IMR-90 (cell line): ENCODE data around the gene ACACA. TPM values are rescaled to one million over a fixed set of nuclear protein-coding genes. Genes with fewer than 3 reads are reported as not detected.

Experiments used
- ATAC-seq: fragments of 200-7000 bp; cut with Tn5 transposase; 2 replicates; pipeline ENCODE4 v1.9.1; 2020; ENCODE audit warnings: low read depth, mild to moderate bottlenecking, moderate library complexity
- BruUV-seq: library from RNA; stranded (reverse); fragments of 400-500 nt; replicated peaks from 2 replicates; lab custom pipeline; 2021; lab: Mats Ljungman, UMichigan
- CTCF ChIA-PET: fragments of 300-600 bp; formaldehyde crosslinking; extraction: SDS; loops from one replicate; lab custom pipeline; 2021; ENCODE audit warnings: antibody characterized with exemption; lab: Yijun Ruan, JAX
- POLR2A ChIA-PET: fragments of 300-600 bp; sonication (Branson Sonifier 250); formaldehyde crosslinking; loops from one replicate; lab custom pipeline; 2022; ENCODE audit warnings: antibody characterized with exemption; ENCODE audit not compliant: unreplicated experiment; lab: Charles Lee
- DNase-seq: peaks from one replicate; pipeline ENCODE4 v3.0.0; 2013
- H2AFZ ChIP-seq: replicated peaks from 2 replicates; pipeline ENCODE3; 2013; ENCODE audit warnings: low read length, mild to moderate bottlenecking; ENCODE audit not compliant: poor library complexity
- H2AK5ac ChIP-seq: 2 replicates; pipeline ENCODE4 v1.6.1; 2013; ENCODE audit warnings: low read depth, low read length, inconsistent platforms
- H2AK9ac ChIP-seq: replicated peaks from 2 replicates; pipeline ENCODE3; 2013; ENCODE audit warnings: mild to moderate bottlenecking, low read depth, low read length, moderate library complexity; ENCODE audit not compliant: poor library complexity
- H2BK120ac ChIP-seq: 2 replicates; pipeline ENCODE4 v1.6.1; 2013; ENCODE audit warnings: low read depth, low read length, inconsistent platforms
- H2BK15ac ChIP-seq: 3 replicates; pipeline ENCODE4 v1.6.1; 2013; ENCODE audit warnings: low read depth, low read length, inconsistent platforms
- H2BK20ac ChIP-seq: 2 replicates; pipeline ENCODE4 v1.6.1; 2013; ENCODE audit warnings: low read depth, mild to moderate bottlenecking, inconsistent platforms, low read length, moderate library complexity
- H2BK5ac ChIP-seq: 2 replicates; pipeline ENCODE4 v1.6.1; 2013; ENCODE audit warnings: mild to moderate bottlenecking, low read depth, low read length, inconsistent platforms; ENCODE audit not compliant: poor library complexity, severe bottlenecking
- H3K14ac ChIP-seq: replicated peaks from 2 replicates; pipeline ENCODE4 v1.6.1; 2013; ENCODE audit warnings: low read depth, low read length, inconsistent platforms
- H3K18ac ChIP-seq: 2 replicates; pipeline ENCODE4 v1.6.1; 2013; ENCODE audit warnings: low read depth, low read length, control low read depth
- H3K23ac ChIP-seq: 2 replicates; pipeline ENCODE4 v1.6.1; 2013; ENCODE audit warnings: low read depth, low read length, inconsistent platforms
- H3K27ac ChIP-seq: 2 replicates; pipeline ENCODE4 v1.5.1; 2013; ENCODE audit warnings: mild to moderate bottlenecking, control low read depth, low read length; ENCODE audit not compliant: insufficient read depth
- H3K27me3 ChIP-seq: 2 replicates; pipeline ENCODE4 v1.6.1; 2013; ENCODE audit warnings: low read length; ENCODE audit not compliant: control insufficient read depth, insufficient read depth
- H3K36me3 ChIP-seq: 2 replicates; pipeline ENCODE4 v1.6.1; 2013; ENCODE audit warnings: low read length, mixed read lengths; ENCODE audit not compliant: control insufficient read depth, insufficient read depth
- H3K4ac ChIP-seq: 2 replicates; pipeline ENCODE4 v1.6.1; 2013; ENCODE audit warnings: low read depth, low read length, inconsistent platforms
- H3K4me1 ChIP-seq: 2 replicates; pipeline ENCODE4 v1.6.1; 2013; ENCODE audit warnings: low read length, mixed read lengths; ENCODE audit not compliant: control insufficient read depth, insufficient read depth
- H3K4me2 ChIP-seq: 2 replicates; pipeline ENCODE4 v1.6.1; 2013; ENCODE audit warnings: low read depth, mild to moderate bottlenecking, control low read depth, low read length, moderate library complexity
- H3K4me3 ChIP-seq: 2 replicates; pipeline ENCODE4 v1.5.1; 2013; ENCODE audit warnings: low read depth, mild to moderate bottlenecking, control low read depth, low read length, moderate library complexity; ENCODE audit not compliant: insufficient read depth
- H3K56ac ChIP-seq: 2 replicates; pipeline ENCODE4 v1.6.1; 2013; ENCODE audit warnings: low read length, inconsistent platforms; ENCODE audit not compliant: insufficient read depth; ENCODE audit errors: extremely low read depth
- H3K79me1 ChIP-seq, 2 experiments: 2 replicates each; pipeline ENCODE4 v1.6.1; 2013; ENCODE audit warnings: low read length in 2 of 2, inconsistent platforms in 1 of 2, low read depth in 1 of 2
- H3K9ac ChIP-seq: 2 replicates; pipeline ENCODE4 v1.6.1; 2013; ENCODE audit warnings: low read depth, low read length, control low read depth
- H3K9me1 ChIP-seq: 2 replicates; pipeline ENCODE4 v1.6.1; 2013; ENCODE audit warnings: low read length, inconsistent platforms; ENCODE audit not compliant: insufficient read depth
- H3K9me3 ChIP-seq: 2 replicates; pipeline ENCODE4 v1.6.1; 2013; ENCODE audit warnings: low read length; ENCODE audit not compliant: control insufficient read depth, insufficient read depth
- H4K20me1 ChIP-seq: 2 replicates; pipeline ENCODE4 v1.6.1; 2013; ENCODE audit warnings: low read length, inconsistent platforms; ENCODE audit not compliant: insufficient read depth
- H4K5ac ChIP-seq: 2 replicates; pipeline ENCODE4 v1.6.1; 2013; ENCODE audit warnings: mild to moderate bottlenecking, low read depth, low read length, control low read depth
- H4K8ac ChIP-seq, 2 experiments: 2 replicates each; pipeline ENCODE4 v1.6.1; 2013; ENCODE audit warnings: low read depth in 2 of 2, low read length in 2 of 2, control low read depth in 1 of 2, inconsistent platforms in 1 of 2
- H4K91ac ChIP-seq: 2 replicates; pipeline ENCODE4 v1.6.1; 2013; ENCODE audit warnings: low read depth, low read length, inconsistent platforms; ENCODE audit not compliant: insufficient read depth
- BHLHE40 ChIP-seq: fragments of 150-350 bp; IDR thresholded peaks from 2 replicates; pipeline ENCODE4 v1.6.1; 2016; ENCODE audit warnings: mild to moderate bottlenecking, low read depth, low read length
- CEBPB ChIP-seq: IDR thresholded peaks from 2 replicates; pipeline ENCODE4 v1.6.1; 2012; ENCODE audit warnings: low read depth, low read length, improper control_type of control experiment
- CHD1 ChIP-seq: IDR thresholded peaks from 2 replicates; pipeline ENCODE4 v1.6.1; 2012; ENCODE audit warnings: low read depth, low read length, improper control_type of control experiment
- FOS ChIP-seq: fragments of 150-350 bp; IDR thresholded peaks from 2 replicates; pipeline ENCODE4 v1.6.1; 2016; ENCODE audit warnings: low read depth, low read length
- MAFK ChIP-seq: IDR thresholded peaks from 2 replicates; pipeline ENCODE4 v1.6.1; 2012; ENCODE audit warnings: low read depth, low read length, improper control_type of control experiment
- MAZ ChIP-seq: IDR thresholded peaks from 2 replicates; pipeline ENCODE4 v1.6.1; 2012; ENCODE audit warnings: low read depth, mild to moderate bottlenecking, low read length, improper control_type of control experiment, moderate library complexity, borderline replicate concordance
- MXI1 ChIP-seq: IDR thresholded peaks from 2 replicates; pipeline ENCODE4 v1.6.1; 2012; ENCODE audit warnings: low read depth, mild to moderate bottlenecking, low read length, moderate library complexity, borderline replicate concordance
- NFE2L2 ChIP-seq: fragments of 150-350 bp; IDR thresholded peaks from 2 replicates; pipeline ENCODE4 v1.6.1; 2016; ENCODE audit warnings: low read depth, mild to moderate bottlenecking, low read length
- RAD21 ChIP-seq: IDR thresholded peaks from 2 replicates; pipeline ENCODE4 v1.6.1; 2012; ENCODE audit warnings: low read length, improper control_type of control experiment
- RCOR1 ChIP-seq: IDR thresholded peaks from 2 replicates; pipeline ENCODE4 v1.6.1; 2012; ENCODE audit warnings: mild to moderate bottlenecking, low read length, improper control_type of control experiment; ENCODE audit not compliant: insufficient replicate concordance
- SMC3 ChIP-seq: fragments of 150-350 bp; IDR thresholded peaks from 2 replicates; pipeline ENCODE4 v1.6.1; 2016; ENCODE audit warnings: low read depth, mild to moderate bottlenecking, antibody characterized with exemption, low read length, moderate library complexity
- WGBS, 2 experiments: methylation state at CpG; one replicate each; pipeline versions ENCODE4 v1.1.5 to v1.1.7; 2013; ENCODE audit warnings: missing lambda C conversion rate in 2 of 2; ENCODE audit not compliant: insufficient read length in 1 of 2; ENCODE audit errors: extremely low coverage in 2 of 2; 5-methylcytosine and 5-hydroxymethylcytosine counted together
- dilution Hi-C: fragments of 300-500 bp; cut with HindIII; formaldehyde crosslinking; loops from one replicate; pipeline ENCODE4 v1.14.3; 2018; ENCODE audit warnings: low sequenced_read_pairs; ENCODE audit not compliant: unreplicated experiment
- in situ Hi-C: fragments of 300-500 bp; cut with MboI; formaldehyde crosslinking; loops from 3 replicates; pipeline ENCODE4 v1.14.3; 2019; ENCODE audit warnings: low sequenced_read_pairs, inconsistent platforms, mixed read lengths
- intact Hi-C: fragments of 100-400 bp; cut with micrococcal nuclease; formaldehyde crosslinking; loops from 2 replicates; pipeline ENCODE4 v1.10.0; 2022
- polyA plus RNA-seq, 3 experiments: library from polyadenylated mRNA; depleted of rRNA; stranded (reverse); fragments of >200 nt; gene quantifications; 2 replicates each; pipeline ENCODE4 v1.2.3, GENCODE V29; 2012; ENCODE audit warnings: low replicate concordance in 1 of 3
- total RNA-seq: library from RNA; depleted of rRNA; stranded (reverse); fragments of >200 nt; gene quantifications from 2 replicates; pipeline ENCODE4 v1.2.3, GENCODE V29; 2012
- TF ChIP-seq, protein P1 (sequence below): fragments of 150-350 bp; IDR thresholded peaks from 2 replicates; pipeline ENCODE4 v1.6.1; 2017; ENCODE audit warnings: mild to moderate bottlenecking, antibody characterized with exemption, low read length, low read depth
- TF ChIP-seq, protein P2 (sequence below): conservative IDR thresholded peaks from 2 replicates; pipeline ENCODE4 v1.5.1; 2012; ENCODE audit warnings: mild to moderate bottlenecking, low read depth, low read length, improper control_type of control experiment
- TF ChIP-seq, protein P3 (sequence below): fragments of 150-350 bp; IDR thresholded peaks from 2 replicates; pipeline ENCODE4 v1.6.1; 2016; ENCODE audit warnings: low read depth, mild to moderate bottlenecking, low read length, moderate library complexity, borderline replicate concordance

Gene ACACA
- total and polyA plus RNA-seq, 2 of the 4 experiments (the other 2 are of a cell fraction) = 21.3 to 39.1 TPM

DNA sequence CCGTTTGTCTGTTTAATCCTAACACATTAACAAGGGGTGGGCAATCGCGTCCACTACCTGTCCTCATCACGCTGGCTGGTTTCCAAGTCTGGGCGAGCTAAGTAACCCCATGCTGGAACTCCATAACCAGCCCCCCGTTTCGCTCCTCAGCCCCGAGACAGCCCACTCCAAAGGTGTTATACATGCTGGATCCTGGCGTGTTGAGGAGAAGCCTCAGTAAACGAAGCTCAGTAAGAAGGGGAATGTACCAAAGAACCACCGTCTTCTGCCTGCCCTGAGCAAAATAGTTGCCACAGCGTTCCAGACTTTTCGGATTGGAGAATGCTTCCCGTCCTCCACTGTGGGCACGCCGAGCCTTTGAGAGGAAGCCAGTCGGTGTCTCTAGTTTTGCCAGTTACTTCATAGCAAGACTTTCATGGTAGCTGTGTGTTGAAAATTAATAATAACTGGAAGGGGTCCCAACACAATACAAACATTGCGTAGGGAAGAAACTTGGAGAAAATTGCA, 46.9 kb downstream of the ACACA start:
- H4K5ac ChIP-seq = peak overlapping the region; percentile 17
- POLR2A ChIA-PET = interaction anchor here (0.6 kb wide), 1 partner anchor 205 kb away, joined by 4 read pairs; no protein-coding TSS in a partner anchor
- CTCF ChIA-PET = interaction anchor here (0.6 to 1.8 kb wide), 2 partner anchors 13 to 43 kb away, joined by 3 to 10 read pairs; no protein-coding TSS in a partner anchor
- peak overlapping the region; percentile 67; the same call in 1 of the 2 replicates for H2BK120ac ChIP-seq
- no peaks in the 10 kb centered on the region for H3K36me3 ChIP-seq
- no peaks in the 10 kb centered on the region for H3K9me3 ChIP-seq
- H3K4me2 ChIP-seq = peak overlapping the region; percentile 87
- peak overlapping the region; percentile 68 for H4K91ac ChIP-seq
- peak overlapping the region; percentile 91 for H2AFZ ChIP-seq
- no peaks in the 10 kb centered on the region for H3K27me3 ChIP-seq
- peak overlapping the region; percentile 66; the same call in 1 of the 2 replicates for H3K18ac ChIP-seq
- peak overlapping the region; percentile 45 for H3K56ac ChIP-seq
- intact Hi-C loops = loop anchor here (2.0 kb wide), 1 partner anchor 87 kb away; no protein-coding TSS in a partner anchor
- peak overlapping the region; percentile 9; the same call in 1 of the 2 replicates for H2BK20ac ChIP-seq
- peak overlapping the region; percentile 80 for H3K4me3 ChIP-seq
- H2BK15ac ChIP-seq = peak overlapping the region; percentile 69; the same call in 1 of the 3 replicates
- H3K79me1 ChIP-seq = peaks cover 4 to 33% of the 10 kb centered on the region in 2 experiments; a peak in 3 of 4 replicates
- no TSS peak for BruUV-seq
- H3K14ac ChIP-seq = peak overlapping the region; percentile 87
- H4K20me1 ChIP-seq = peaks cover 1% of the 10 kb centered on the region; the same call in 1 of the 2 replicates
- dilution Hi-C loops = no loop called here
- peak overlapping the region; percentile 89 to 95 for H4K8ac ChIP-seq
- H3K9ac ChIP-seq = peak overlapping the region; percentile 68
- H3K4me1 ChIP-seq = peaks cover 5% of the 10 kb centered on the region
- peak overlapping the region; percentile 9 for H2BK5ac ChIP-seq
- peak overlapping the region; percentile 76 for H3K27ac ChIP-seq
- ATAC-seq (no peak), DNase-seq (peak; percentile 11)
- in situ Hi-C loops = no loop called here
- WGBS, 2 experiments = 8% methylated on average over 2 of the region's 18 CpGs; no CpG with 5 or more reads in 1 of the 2 experiments
- 0 out of 2 replicates have a peak, but pooled peaks cover 3% of the 10 kb centered on the region for H3K9me1 ChIP-seq
- peak overlapping the region; percentile 91; the same call in 1 of the 2 replicates for H3K23ac ChIP-seq
- H2AK5ac ChIP-seq = peak overlapping the region; percentile 90
- H2AK9ac ChIP-seq = peak overlapping the region; percentile 83
- H3K4ac ChIP-seq = peak overlapping the region; percentile 83
- TF ChIP-seq NFE2L2 (no peak), MXI1 (no peak), CEBPB (no peak), SMC3 (no peak), RCOR1 (no peak), BHLHE40 (no peak), MAZ (no peak), RAD21 (no peak), FOS (no peak), MAFK (no peak), CHD1 (no peak)
- TF ChIP-seq, protein P1, sequence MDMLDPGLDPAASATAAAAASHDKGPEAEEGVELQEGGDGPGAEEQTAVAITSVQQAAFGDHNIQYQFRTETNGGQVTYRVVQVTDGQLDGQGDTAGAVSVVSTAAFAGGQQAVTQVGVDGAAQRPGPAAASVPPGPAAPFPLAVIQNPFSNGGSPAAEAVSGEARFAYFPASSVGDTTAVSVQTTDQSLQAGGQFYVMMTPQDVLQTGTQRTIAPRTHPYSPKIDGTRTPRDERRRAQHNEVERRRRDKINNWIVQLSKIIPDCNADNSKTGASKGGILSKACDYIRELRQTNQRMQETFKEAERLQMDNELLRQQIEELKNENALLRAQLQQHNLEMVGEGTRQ = no peak
- TF ChIP-seq, protein P2, sequence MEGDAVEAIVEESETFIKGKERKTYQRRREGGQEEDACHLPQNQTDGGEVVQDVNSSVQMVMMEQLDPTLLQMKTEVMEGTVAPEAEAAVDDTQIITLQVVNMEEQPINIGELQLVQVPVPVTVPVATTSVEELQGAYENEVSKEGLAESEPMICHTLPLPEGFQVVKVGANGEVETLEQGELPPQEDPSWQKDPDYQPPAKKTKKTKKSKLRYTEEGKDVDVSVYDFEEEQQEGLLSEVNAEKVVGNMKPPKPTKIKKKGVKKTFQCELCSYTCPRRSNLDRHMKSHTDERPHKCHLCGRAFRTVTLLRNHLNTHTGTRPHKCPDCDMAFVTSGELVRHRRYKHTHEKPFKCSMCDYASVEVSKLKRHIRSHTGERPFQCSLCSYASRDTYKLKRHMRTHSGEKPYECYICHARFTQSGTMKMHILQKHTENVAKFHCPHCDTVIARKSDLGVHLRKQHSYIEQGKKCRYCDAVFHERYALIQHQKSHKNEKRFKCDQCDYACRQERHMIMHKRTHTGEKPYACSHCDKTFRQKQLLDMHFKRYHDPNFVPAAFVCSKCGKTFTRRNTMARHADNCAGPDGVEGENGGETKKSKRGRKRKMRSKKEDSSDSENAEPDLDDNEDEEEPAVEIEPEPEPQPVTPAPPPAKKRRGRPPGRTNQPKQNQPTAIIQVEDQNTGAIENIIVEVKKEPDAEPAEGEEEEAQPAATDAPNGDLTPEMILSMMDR = no peak
- TF ChIP-seq, protein P3, sequence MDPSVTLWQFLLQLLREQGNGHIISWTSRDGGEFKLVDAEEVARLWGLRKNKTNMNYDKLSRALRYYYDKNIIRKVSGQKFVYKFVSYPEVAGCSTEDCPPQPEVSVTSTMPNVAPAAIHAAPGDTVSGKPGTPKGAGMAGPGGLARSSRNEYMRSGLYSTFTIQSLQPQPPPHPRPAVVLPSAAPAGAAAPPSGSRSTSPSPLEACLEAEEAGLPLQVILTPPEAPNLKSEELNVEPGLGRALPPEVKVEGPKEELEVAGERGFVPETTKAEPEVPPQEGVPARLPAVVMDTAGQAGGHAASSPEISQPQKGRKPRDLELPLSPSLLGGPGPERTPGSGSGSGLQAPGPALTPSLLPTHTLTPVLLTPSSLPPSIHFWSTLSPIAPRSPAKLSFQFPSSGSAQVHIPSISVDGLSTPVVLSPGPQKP = no peak
